Thoracic aorta endothelial cell (primary cell): ENCODE measurements around the gene KRTAP21-3. TPM values are rescaled to one million over a fixed set of nuclear protein-coding genes. Genes with fewer than 3 reads are reported as not detected.

ENCODE experiments used
- small RNA-seq: library from RNA; depleted of rRNA; stranded (forward); fragments of <200 nt; gene quantifications from one replicate; pipeline ENCODE3, GENCODE V24; 2012
- total RNA-seq: library from RNA; depleted of rRNA; stranded (reverse); fragments of >200 nt; gene quantifications from 2 replicates; pipeline ENCODE4 v1.2.3, GENCODE V29; 2012

KRTAP21-3 gene, protein sequence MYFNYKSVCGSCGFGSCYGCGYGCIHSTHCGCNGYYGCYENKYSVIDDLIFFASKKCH
- total RNA-seq: not detected in 2 replicates

DNA sequence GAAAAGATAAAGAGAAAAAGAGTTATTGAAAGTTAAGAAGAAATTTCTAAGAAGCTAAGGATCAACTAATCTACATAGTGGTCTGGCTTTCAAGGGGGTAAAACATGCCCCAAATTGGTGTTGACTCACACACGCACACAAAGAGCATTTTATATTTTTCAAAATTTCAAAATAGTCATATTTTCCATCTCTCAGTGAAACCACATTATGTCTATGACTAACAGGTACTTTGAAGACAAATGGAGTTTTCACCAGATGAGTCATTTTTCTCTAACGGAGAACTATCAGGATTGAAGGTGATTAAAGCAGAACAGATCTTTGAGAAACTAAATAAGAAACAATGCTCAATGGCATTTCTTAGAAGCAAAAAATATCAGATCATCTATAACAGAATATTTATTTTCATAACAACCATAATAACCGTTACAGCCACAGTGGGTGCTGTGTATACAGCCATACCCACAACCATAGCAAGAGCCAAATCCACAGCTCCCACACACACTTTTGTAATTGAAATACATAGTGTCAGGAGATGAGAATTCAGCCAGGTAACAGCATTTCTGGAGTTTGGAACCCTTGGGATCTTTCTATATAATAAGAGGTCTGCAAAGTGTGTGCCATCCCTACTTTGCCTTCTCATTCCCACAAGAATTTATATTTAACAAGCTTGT, at the start of gene KRTAP21-3:
Gene KRTAP21-3, minus strand, starts transcription at position 539 of the 671 bp plus-strand sequence. Its CDS starts 18 bp downstream, at position 521.

DNA sequence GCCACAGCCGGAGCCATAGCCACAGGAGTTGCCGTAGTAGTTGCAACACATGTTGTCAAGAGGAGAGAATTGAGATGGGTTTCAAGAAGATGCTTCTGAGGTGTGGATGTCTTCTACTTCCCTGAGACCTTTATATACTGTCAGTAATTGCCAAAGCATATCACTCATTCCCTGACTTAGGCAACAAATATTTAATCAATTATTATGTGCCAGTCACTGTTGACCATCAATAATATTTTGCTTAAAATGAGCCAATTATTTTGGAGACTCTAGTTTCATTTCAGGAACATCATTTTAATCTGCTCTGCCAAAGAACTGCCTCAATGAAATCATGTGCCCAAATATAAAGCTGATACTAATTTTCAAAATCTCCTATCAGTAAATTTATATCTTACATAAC, 36.8 kb upstream of the KRTAP21-3 start, which contains the start of gene KRTAP21-1:
Gene KRTAP21-1, minus strand, starts transcription at position 101 of the 400 bp plus-strand sequence. Its CDS starts 50 bp downstream, at position 51.

DNA sequence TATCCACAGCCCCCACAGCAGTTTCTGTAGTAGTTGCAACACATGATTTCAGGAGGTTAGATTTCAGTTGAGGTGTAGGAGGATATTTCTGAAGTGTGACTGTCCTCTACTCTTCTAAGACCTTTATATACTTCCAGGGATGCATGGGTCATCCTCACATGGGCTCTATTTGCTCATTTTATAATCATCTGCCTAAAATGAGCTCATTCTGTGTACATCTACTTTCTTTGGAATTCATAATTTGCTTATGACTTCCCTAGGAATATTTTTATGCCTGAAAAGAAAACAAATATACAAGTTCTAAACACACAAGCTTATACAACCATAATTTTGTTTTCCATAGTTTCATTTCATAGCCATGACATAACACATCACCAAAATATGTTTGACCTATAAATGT, 28.6 kb upstream of the KRTAP21-3 start, which contains the start of gene KRTAP21-2:
Gene KRTAP21-2, minus strand, starts transcription at position 101 of the 400 bp plus-strand sequence. Its CDS starts 57 bp downstream, at position 44.

Small RNA genes lying within 50 kb of the gene (small RNA-seq; reads per million reads assigned to genes)
- gene AP000244.1 (not detected), gene KRTAP21-3 (not detected)

Other genes starting within 250 kb of the KRTAP21-3 start
- not detected in 2 replicates for gene KRTAP19-1, start 238.4 kb downstream of the KRTAP21-3 start, total RNA-seq
- gene KRTAP19-2, start 231.3 kb downstream of the KRTAP21-3 start, total RNA-seq: not detected in 2 replicates
- not detected in 2 replicates for gene KRTAP19-3, start 226.8 kb downstream of the KRTAP21-3 start, total RNA-seq
- not detected in 2 replicates for gene KRTAP19-4, start 221.6 kb downstream of the KRTAP21-3 start, total RNA-seq
- not detected in 2 replicates for gene KRTAP19-5, start 216.6 kb downstream of the KRTAP21-3 start, total RNA-seq
- gene KRTAP19-6, start 176.9 kb downstream of the KRTAP21-3 start, total RNA-seq: not detected in 2 replicates
- not detected in 2 replicates for gene KRTAP19-7, start 157.5 kb downstream of the KRTAP21-3 start, total RNA-seq
- not detected in 2 replicates for gene KRTAP22-2, start 128.4 kb downstream of the KRTAP21-3 start, total RNA-seq
- not detected in 2 replicates for gene KRTAP6-3, start 126.3 kb downstream of the KRTAP21-3 start, total RNA-seq
- not detected in 2 replicates for gene KRTAP6-2, start 119.9 kb downstream of the KRTAP21-3 start, total RNA-seq
- not detected in 2 replicates for gene KRTAP22-1, start 117.7 kb downstream of the KRTAP21-3 start, total RNA-seq
- gene KRTAP6-1, start 104.8 kb downstream of the KRTAP21-3 start, total RNA-seq: not detected in 2 replicates
- gene KRTAP20-1, start 102.4 kb downstream of the KRTAP21-3 start, total RNA-seq: not detected in 2 replicates
- gene KRTAP20-4, start 98.2 kb downstream of the KRTAP21-3 start, total RNA-seq: not detected in 2 replicates
- gene KRTAP20-2, start 83.6 kb downstream of the KRTAP21-3 start, total RNA-seq: not detected in 2 replicates
- gene KRTAP20-3, start 75.9 kb downstream of the KRTAP21-3 start, total RNA-seq: not detected in 2 replicates
- not detected in 2 replicates for gene KRTAP21-2, start 28.5 kb upstream of the KRTAP21-3 start, total RNA-seq
- not detected in 2 replicates for gene KRTAP21-1, start 36.7 kb upstream of the KRTAP21-3 start, total RNA-seq
- not detected in 2 replicates for gene KRTAP8-1, start 94.5 kb upstream of the KRTAP21-3 start, total RNA-seq
- gene KRTAP7-1, start 111.0 kb upstream of the KRTAP21-3 start, total RNA-seq: not detected in 2 replicates
- gene KRTAP11-1, start 162.8 kb upstream of the KRTAP21-3 start, total RNA-seq: not detected in 2 replicates